ENCODE data around the gene CCDC159.

The CCDC159 gene

DNA sequence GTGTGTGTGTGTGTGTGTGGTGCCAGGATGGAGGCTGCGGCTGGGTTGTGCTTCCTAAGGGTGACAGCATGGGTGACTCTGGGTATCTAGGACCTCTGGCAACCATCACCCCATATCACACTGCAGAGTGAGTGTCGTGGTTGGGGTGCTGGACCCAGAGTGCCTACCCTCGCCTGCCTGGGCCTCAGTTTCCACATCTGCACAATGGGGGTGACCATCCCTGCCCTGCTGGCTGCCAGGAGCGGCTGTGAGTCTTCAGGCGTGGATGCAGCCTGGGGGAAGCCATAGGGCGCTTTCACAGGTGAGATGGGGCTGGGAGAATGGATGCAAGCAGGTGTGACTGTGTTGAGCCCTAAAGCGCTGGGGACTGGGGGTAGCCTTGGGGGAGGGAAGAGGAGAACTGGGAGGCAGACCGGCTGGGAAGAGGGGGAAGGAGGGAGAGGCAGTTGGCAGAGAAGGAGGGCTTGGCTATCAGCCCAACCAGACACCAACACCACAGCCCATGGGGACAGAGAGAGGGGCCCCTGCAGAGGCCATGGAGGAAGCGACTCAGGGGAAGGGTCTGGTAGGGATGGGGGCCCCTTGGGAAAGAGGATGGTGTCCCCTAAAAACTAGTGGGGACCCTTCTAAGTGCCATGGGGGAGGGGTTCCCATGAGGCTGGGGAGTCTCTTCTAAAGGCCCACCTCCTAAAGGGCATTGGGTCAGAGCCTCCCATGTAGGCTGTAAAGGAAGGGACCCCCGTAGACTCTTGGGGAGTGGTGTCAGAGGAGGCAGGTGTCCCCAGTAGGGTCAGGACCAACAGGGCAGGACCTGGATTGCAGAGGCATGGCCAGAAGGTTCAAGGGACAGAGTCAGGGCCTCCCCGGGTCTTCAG is 10.6 kb downstream of the CCDC159 start:
- Mint-ChIP-seq H3K36me3 (ENCODE audit: low read depth) (peaks cover 5% of the 10 kb centered on the region), H3K27ac (no peak overlapping the region), H3K4me3 (peak overlapping the region; percentile 86 to 93 (median 92)), H3K9me3 (no peaks in the 10 kb centered on the region), H3K4me1 (peaks cover 12% of the 10 kb centered on the region), H3K27me3 (ENCODE audit: low read depth) (peaks cover 36% of the 10 kb centered on the region)
- TF ChIP-seq, protein P1, sequence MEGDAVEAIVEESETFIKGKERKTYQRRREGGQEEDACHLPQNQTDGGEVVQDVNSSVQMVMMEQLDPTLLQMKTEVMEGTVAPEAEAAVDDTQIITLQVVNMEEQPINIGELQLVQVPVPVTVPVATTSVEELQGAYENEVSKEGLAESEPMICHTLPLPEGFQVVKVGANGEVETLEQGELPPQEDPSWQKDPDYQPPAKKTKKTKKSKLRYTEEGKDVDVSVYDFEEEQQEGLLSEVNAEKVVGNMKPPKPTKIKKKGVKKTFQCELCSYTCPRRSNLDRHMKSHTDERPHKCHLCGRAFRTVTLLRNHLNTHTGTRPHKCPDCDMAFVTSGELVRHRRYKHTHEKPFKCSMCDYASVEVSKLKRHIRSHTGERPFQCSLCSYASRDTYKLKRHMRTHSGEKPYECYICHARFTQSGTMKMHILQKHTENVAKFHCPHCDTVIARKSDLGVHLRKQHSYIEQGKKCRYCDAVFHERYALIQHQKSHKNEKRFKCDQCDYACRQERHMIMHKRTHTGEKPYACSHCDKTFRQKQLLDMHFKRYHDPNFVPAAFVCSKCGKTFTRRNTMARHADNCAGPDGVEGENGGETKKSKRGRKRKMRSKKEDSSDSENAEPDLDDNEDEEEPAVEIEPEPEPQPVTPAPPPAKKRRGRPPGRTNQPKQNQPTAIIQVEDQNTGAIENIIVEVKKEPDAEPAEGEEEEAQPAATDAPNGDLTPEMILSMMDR (IDR thresholded peaks at IDR 0.05; ENCODE audit: unreplicated experiment in 3 of 3), result no peak

DNA sequence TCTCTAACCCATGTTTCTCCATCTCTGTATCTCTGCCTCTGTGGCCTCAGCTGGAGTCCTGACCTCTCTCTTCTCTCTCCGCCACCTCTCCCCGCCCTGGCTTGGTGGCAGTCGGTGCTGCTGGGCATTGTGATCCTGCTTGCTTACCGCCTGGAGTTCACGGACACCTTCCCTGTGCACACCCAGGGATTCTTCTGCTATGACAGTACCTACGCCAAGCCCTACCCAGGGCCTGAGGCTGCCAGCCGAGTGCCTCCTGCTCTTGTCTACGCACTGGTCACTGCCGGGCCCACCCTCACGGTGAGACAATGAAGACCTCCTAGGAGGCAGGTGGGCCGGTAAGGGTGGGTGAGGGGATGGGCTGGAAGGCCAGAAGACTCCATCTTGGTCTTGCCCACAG is 13.1 kb downstream of the CCDC159 start:
- H3K4me3 Mint-ChIP-seq, result peak overlapping the region in 2 of 3 experiments; percentile 6 to 76
- H3K4me1 Mint-ChIP-seq, result peaks cover 12% of the 10 kb centered on the region
- peaks cover 36% of the 10 kb centered on the region for H3K27me3 Mint-ChIP-seq (ENCODE audit: low read depth)
- peaks cover 7% of the 10 kb centered on the region for H3K36me3 Mint-ChIP-seq (ENCODE audit: low read depth)
- TF ChIP-seq, protein P1 (IDR thresholded peaks at IDR 0.05; ENCODE audit: unreplicated experiment in 3 of 3), result no peak
- H3K9me3 Mint-ChIP-seq, result no peaks in the 10 kb centered on the region
- no peak overlapping the region for H3K27ac Mint-ChIP-seq

DNA sequence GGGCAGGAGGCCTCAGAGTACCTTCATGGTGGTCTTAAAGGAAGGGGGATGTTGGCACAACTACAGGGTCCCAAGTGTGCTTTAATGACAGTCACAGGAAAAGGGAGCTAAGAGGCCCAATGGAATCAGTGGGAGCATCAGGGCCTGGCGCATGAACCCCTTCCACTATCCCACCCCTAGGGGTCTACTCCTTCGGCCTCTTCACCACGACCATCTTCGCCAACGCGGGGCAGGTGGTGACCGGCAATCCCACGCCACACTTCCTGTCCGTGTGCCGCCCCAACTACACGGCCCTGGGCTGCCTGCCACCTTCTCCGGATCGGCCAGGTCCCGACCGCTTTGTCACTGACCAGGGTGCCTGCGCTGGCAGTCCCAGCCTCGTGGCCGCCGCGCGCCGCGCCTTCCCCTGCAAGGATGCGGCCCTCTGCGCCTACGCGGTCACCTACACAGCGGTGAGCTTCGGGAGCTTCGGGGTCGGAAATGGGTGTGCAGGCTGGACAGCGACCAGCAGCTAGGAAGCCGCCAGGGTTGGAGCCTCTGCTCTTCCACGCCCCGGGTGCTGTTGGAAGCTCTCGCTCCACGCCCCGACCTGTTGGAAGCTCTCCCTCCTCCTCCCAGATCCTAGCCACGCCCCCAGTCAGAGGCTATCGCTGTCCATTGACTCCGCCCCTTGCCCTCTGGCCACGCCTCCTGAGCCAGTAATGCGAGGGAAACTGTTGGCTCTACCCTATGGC is 14.9 kb downstream of the CCDC159 start:
- Mint-ChIP-seq H3K4me3 (peak overlapping the region in 1 of 3 experiments; percentile 63), H3K27me3 (ENCODE audit: low read depth) (peaks cover 30% of the 10 kb centered on the region), H3K9me3 (no peaks in the 10 kb centered on the region), H3K36me3 (ENCODE audit: low read depth) (peaks cover 10% of the 10 kb centered on the region), H3K4me1 (peaks cover 5% of the 10 kb centered on the region), H3K27ac (no peak overlapping the region)
- TF ChIP-seq, protein P1 (IDR thresholded peaks at IDR 0.05; ENCODE audit: unreplicated experiment in 3 of 3), result no peak

DNA sequence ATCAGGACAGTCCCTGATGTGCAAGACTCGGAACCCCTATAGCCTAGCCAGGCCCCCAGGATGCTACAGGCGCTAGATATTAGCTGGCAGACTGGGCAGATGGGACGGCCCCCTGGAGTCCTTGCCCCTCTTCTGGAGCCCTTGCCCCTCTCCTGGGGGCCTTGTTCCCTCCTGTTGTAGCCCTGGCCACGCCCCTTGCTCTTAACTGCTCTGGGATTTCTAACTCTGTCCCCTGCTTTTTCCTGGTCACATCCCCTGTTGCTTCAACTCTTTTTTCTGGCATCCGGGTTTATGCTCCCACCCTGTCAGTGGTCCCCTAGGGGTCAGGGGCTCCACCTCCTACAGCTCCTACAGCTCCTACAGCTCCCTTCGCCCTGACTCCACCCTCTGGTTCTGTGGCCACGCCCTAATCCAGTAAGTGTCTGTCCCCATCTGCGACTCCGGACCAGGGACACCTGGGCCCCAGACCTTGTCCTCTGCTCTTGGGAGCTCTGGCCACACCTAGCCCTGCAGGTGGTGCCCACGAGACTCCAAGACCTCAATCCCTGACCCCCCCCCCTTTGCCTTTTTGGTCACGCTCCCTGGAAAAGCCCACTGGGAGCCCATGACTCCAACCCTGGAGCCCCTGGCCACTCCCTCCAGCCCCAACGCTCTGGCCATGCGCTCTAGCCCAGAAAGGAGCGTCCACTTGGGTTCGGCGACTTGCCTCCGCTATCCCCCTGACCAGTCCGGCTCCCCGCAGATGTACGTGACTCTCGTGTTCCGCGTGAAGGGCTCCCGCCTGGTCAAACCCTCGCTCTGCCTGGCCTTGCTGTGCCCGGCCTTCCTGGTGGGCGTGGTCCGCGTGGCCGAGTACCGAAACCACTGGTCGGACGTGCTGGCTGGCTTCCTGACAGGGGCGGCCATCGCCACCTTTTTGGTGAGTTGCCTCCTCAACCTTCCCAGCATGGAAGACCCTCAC is 15.7 kb downstream of the CCDC159 start:
- Mint-ChIP-seq H3K27ac (no peak overlapping the region), H3K27me3 (ENCODE audit: low read depth) (peaks cover 26% of the 10 kb centered on the region), H3K9me3 (no peaks in the 10 kb centered on the region), H3K4me1 (no peaks in the 10 kb centered on the region), H3K36me3 (ENCODE audit: low read depth) (peaks cover 10% of the 10 kb centered on the region), H3K4me3 (peak overlapping the region in 2 of 3 experiments; percentile 14 to 63)
- TF ChIP-seq, protein P1 (IDR thresholded peaks at IDR 0.05; ENCODE audit: unreplicated experiment in 3 of 3), result no peak

DNA sequence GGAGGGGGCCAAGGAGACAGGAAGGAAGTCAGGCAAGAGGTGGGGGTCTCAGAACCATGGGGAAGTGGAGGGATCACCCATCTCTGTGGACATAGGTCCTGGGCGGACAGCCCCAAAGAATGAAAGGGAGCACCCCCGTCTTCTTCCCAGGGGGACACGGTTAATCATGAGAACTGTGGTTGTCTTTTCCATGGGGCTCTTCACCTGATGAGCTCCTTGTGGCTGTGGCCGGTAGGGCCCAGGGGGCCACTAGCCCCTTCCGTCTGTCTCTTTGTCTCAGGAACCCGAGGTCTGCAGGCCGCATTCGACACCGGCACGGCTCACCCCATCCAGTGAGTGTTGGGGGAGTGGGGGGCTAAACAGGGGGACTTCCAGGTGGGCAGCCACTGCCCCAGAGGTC is 17.6 kb downstream of the CCDC159 start:
- Mint-ChIP-seq H3K9me3 (no peaks in the 10 kb centered on the region), H3K27ac (no peak overlapping the region), H3K27me3 (ENCODE audit: low read depth) (peaks cover 17% of the 10 kb centered on the region), H3K4me3 (no peak overlapping the region), H3K36me3 (ENCODE audit: low read depth) (peaks cover 10% of the 10 kb centered on the region), H3K4me1 (no peaks in the 10 kb centered on the region)
- TF ChIP-seq, protein P1 (IDR thresholded peaks at IDR 0.05; ENCODE audit: unreplicated experiment in 3 of 3), result no peak
